HCT116 (cell line): ENCODE measurements around the gene RNF128. TPM values are rescaled to one million over a fixed set of nuclear protein-coding genes. Genes with fewer than 3 reads are reported as not detected.
A peak's percentile ranks its signal among the peaks of the same experiment; 100 is the strongest.

Experiments used
- ATAC-seq: fragments of 200-7000 bp; cut with Tn5 transposase; 2 replicates; pipeline ENCODE4 v1.9.1; 2020; ENCODE audit warnings: mild to moderate bottlenecking, moderate library complexity
- BruUV-seq: library from RNA; stranded (reverse); fragments of 400-500 nt; replicated peaks from 2 replicates; lab custom pipeline; 2021; lab: Mats Ljungman, UMichigan
- CTCF ChIA-PET: fragments of 300-600 bp; sonication (Branson Sonifier 250); formaldehyde crosslinking; loops from one replicate; lab custom pipeline; 2021; ENCODE audit warnings: antibody characterized with exemption; lab: Charles Lee
- POLR2A ChIA-PET: fragments of 300-600, 350-600 bp; sonication (Branson Sonifier 250); formaldehyde crosslinking; loops from one replicate; lab custom pipeline; 2021; ENCODE audit warnings: antibody characterized with exemption; lab: Charles Lee
- RAD21 ChIA-PET, 2 experiments: fragments of 300-600 bp; sonication (Branson Sonifier 250); formaldehyde crosslinking; loops; one replicate each; lab custom pipeline; 2023; ENCODE audit warnings: low total read pairs in 2 of 2; ENCODE audit not compliant: uncharacterized antibody in 2 of 2, unreplicated experiment in 2 of 2, low non-redundant PET in 1 of 2; lab: Charles Lee
- DNase-seq: peaks from one replicate; pipeline ENCODE4 v3.0.0-alpha.2; 2010; ENCODE audit warnings: low read depth, low spot score
- H2AFZ ChIP-seq: fragments of 200-600 bp; shearing (Covaris generic), sonication (generic); 2 replicates; pipeline ENCODE4 v1.6.1; 2017; ENCODE audit warnings: low read depth, mixed run types, mixed read lengths, antibody characterized with exemption, low read length; ENCODE audit not compliant: poor library complexity, severe bottlenecking
- H3K27ac ChIP-seq: 2 replicates; pipeline ENCODE4 v1.5.1; 2012; ENCODE audit warnings: low read depth, low read length
- H3K27me3 ChIP-seq: fragments of 200-600 bp; sonication (generic); 2 replicates; pipeline ENCODE4 v1.6.1; 2016; ENCODE audit warnings: mixed run types, low read length, mixed read lengths; ENCODE audit not compliant: insufficient read depth
- H3K36me3 ChIP-seq, 2 experiments: fragments of 200-500 bp in 1 of 2; fragments of 200-600 bp in 1 of 2; sonication (Bioruptor generic) in 1 of 2; sonication (generic) in 1 of 2; 2 replicates each; pipeline versions ENCODE4 v1.5.1 to v1.6.1; 2014 to 2016; ENCODE audit warnings: low read length in 2 of 2, inconsistent platforms in 1 of 2, mixed read lengths in 1 of 2, mixed run types in 1 of 2; ENCODE audit not compliant: insufficient read depth in 2 of 2, control insufficient read depth in 1 of 2
- H3K4me1 ChIP-seq, 2 experiments: fragments of 200-600 bp in 1 of 2; sonication (generic) in 1 of 2; 2 replicates each; pipeline versions ENCODE4 v1.5.1 to v1.6.1; 2012 to 2017; ENCODE audit warnings: low read length in 2 of 2, inconsistent platforms in 1 of 2, mild to moderate bottlenecking in 1 of 2, mixed read lengths in 1 of 2, mixed run types in 1 of 2, moderate library complexity in 1 of 2; ENCODE audit not compliant: insufficient read depth in 2 of 2, control insufficient read depth in 1 of 2
- H3K4me2 ChIP-seq: fragments of 200-600 bp; sonication (generic); 2 replicates; pipeline ENCODE4 v1.6.1; 2017; ENCODE audit warnings: mixed run types, low read length, mixed read lengths
- H3K4me3 ChIP-seq, 2 experiments: fragments of 200-600 bp in 1 of 2; sonication (generic) in 1 of 2; replicated peaks in 1 of 2; 2 replicates each; pipeline ENCODE4 v1.5.1; 2011 to 2016; ENCODE audit warnings: low read length in 2 of 2, control low read depth in 1 of 2, low read depth in 1 of 2, mild to moderate bottlenecking in 1 of 2, mixed read lengths in 1 of 2, mixed run types in 1 of 2
- H3K79me2 ChIP-seq: fragments of 200-600 bp; sonication (generic); 2 replicates; pipeline ENCODE4 v1.6.1; 2017; ENCODE audit warnings: mild to moderate bottlenecking, mixed run types, low read length, moderate library complexity, mixed read lengths; ENCODE audit not compliant: insufficient read depth
- H3K9ac ChIP-seq: fragments of 200-600 bp; sonication (generic); 2 replicates; pipeline ENCODE4 v1.6.1; 2016; ENCODE audit warnings: low read length, mixed read lengths
- H3K9me2 ChIP-seq: fragments of 200-600 bp; sonication (generic), shearing (Covaris generic); 2 replicates; pipeline ENCODE4 v1.6.1; 2017; ENCODE audit warnings: mixed run types, mild to moderate bottlenecking, moderate library complexity; ENCODE audit not compliant: insufficient read depth
- H3K9me3 ChIP-seq, 2 experiments: fragments of 200-500 bp in 1 of 2; fragments of 200-600 bp in 1 of 2; sonication (Bioruptor generic) in 1 of 2; sonication (generic) in 1 of 2; 2 replicates each; pipeline ENCODE4 v1.6.1; 2014 to 2017; ENCODE audit warnings: low read length in 2 of 2, mixed read lengths in 2 of 2, inconsistent platforms in 1 of 2, low read depth in 1 of 2, mild to moderate bottlenecking in 1 of 2, mixed run types in 1 of 2, moderate library complexity in 1 of 2; ENCODE audit not compliant: control insufficient read depth in 1 of 2, insufficient read depth in 1 of 2
- H4K20me1 ChIP-seq: fragments of 200-600 bp; sonication (generic), shearing (Covaris generic); 2 replicates; pipeline ENCODE4 v1.6.1; 2017; ENCODE audit warnings: mixed run types, mild to moderate bottlenecking, moderate library complexity; ENCODE audit not compliant: insufficient read depth
- ATF3 ChIP-seq: IDR thresholded peaks from 2 replicates; pipeline ENCODE4 v1.6.1; 2012
- CEBPB ChIP-seq: IDR thresholded peaks from 2 replicates; pipeline ENCODE4 v1.6.1; 2012; ENCODE audit warnings: low read depth
- EGR1 ChIP-seq: IDR thresholded peaks from 2 replicates; pipeline ENCODE4 v1.6.1; 2012; ENCODE audit warnings: low read depth
- ELF1 ChIP-seq: IDR thresholded peaks from 2 replicates; pipeline ENCODE4 v1.6.1; 2012; ENCODE audit warnings: low read depth, borderline replicate concordance
- EZH2 ChIP-seq: fragments of 200-600 bp; sonication (generic); IDR thresholded peaks from 2 replicates; pipeline ENCODE4 v1.6.1; 2017; ENCODE audit warnings: antibody characterized with exemption, mixed run types
- EZH2phosphoT487 ChIP-seq: fragments of 200-600 bp; IDR thresholded peaks from 2 replicates; pipeline ENCODE4 v1.6.1; 2018; ENCODE audit warnings: antibody characterized with exemption, borderline replicate concordance
- JUND ChIP-seq: IDR thresholded peaks from 2 replicates; pipeline ENCODE4 v1.6.1; 2012
- POLR2A ChIP-seq: IDR thresholded peaks from 2 replicates; pipeline ENCODE4 v1.7.0; 2011; ENCODE audit warnings: borderline replicate concordance; ENCODE audit not compliant: insufficient read depth, insufficient read length; ENCODE audit errors: extremely low read depth
- POLR2AphosphoS5 ChIP-seq: IDR thresholded peaks from 2 replicates; pipeline ENCODE4 v1.6.1; 2011; ENCODE audit warnings: mild to moderate bottlenecking, low read depth, low read length, moderate library complexity
- RAD21 ChIP-seq: IDR thresholded peaks from 2 replicates; pipeline ENCODE4 v1.6.1; 2012; ENCODE audit warnings: low read depth, mild to moderate bottlenecking
- SIN3A ChIP-seq: IDR thresholded peaks from 2 replicates; pipeline ENCODE4 v1.6.1; 2012; ENCODE audit warnings: low read depth
- SP1 ChIP-seq: IDR thresholded peaks from 2 replicates; pipeline ENCODE4 v1.6.1; 2012; ENCODE audit warnings: low read depth
- TCF7L2 ChIP-seq: IDR thresholded peaks from 2 replicates; pipeline ENCODE4 v1.7.0; 2011; ENCODE audit warnings: borderline replicate concordance, inconsistent platforms; ENCODE audit not compliant: insufficient read depth, insufficient read length; ENCODE audit errors: extremely low read depth
- YY1 ChIP-seq: IDR thresholded peaks from 2 replicates; pipeline ENCODE4 v1.6.1; 2011; ENCODE audit warnings: low read length, low read depth, moderate library complexity, mild to moderate bottlenecking; ENCODE audit not compliant: insufficient replicate concordance; ENCODE audit errors: extremely low read depth
- ZBTB33 ChIP-seq: IDR thresholded peaks from 2 replicates; pipeline ENCODE4 v1.6.1; 2011; ENCODE audit warnings: mild to moderate bottlenecking, low read length, moderate library complexity; ENCODE audit not compliant: insufficient replicate concordance; ENCODE audit errors: extremely low read depth
- ZFX ChIP-seq: fragments of 450-650 bp; IDR thresholded peaks from 2 replicates; pipeline ENCODE4 v1.6.1; 2017
- ZNF274 ChIP-seq: fragments of 200-500 bp; sonication (Bioruptor generic); IDR thresholded peaks from 2 replicates; pipeline ENCODE4 v1.6.1; 2014; ENCODE audit warnings: mild to moderate bottlenecking, low read depth, low read length, inconsistent platforms
- intact Hi-C: fragments of 100-400 bp; cut with micrococcal nuclease; formaldehyde crosslinking; loops from 2 replicates; pipeline ENCODE4 v1.10.0; 2022
- total RNA-seq: library from RNA; stranded (reverse); gene quantifications from one replicate; pipeline ENCODE4 v1.2.1, GENCODE V29; 2021; ENCODE audit not compliant: unreplicated experiment
- TF ChIP-seq, protein P1 (sequence below): IDR thresholded peaks from 2 replicates; pipeline ENCODE4 v1.6.1; 2012
- TF ChIP-seq, protein P2 (sequence below), 3 experiments: fragments of 200-600 bp in 1 of 3; sonication (generic) in 1 of 3; IDR thresholded peaks in 2 of 3; conservative IDR thresholded peaks in 1 of 3; 2 replicates each; pipeline ENCODE4 v1.5.1; 2012 to 2017; ENCODE audit warnings: low read depth in 2 of 3, low read length in 2 of 3, antibody characterized with exemption in 1 of 3, borderline replicate concordance in 1 of 3, control low read depth in 1 of 3, mild to moderate bottlenecking in 1 of 3, mixed read lengths in 1 of 3, mixed run types in 1 of 3, moderate library complexity in 1 of 3; ENCODE audit not compliant: insufficient read depth in 1 of 3

The RNF128 gene
- total RNA-seq, 1 experiment from 2014 or later: 5.8 TPM

GRCh38 chrX:106802063-106802387, 75.5 kb downstream of the RNF128 start (continued):
- TF ChIP-seq YY1 (no peak), ZBTB33 (no peak), RAD21 (no peak), EZH2 (no peak), SP1 (no peak), CEBPB (no peak), JUND (no peak), EGR1 (no peak), EZH2phosphoT487 (no peak), POLR2AphosphoS5 (no peak), ZFX (no peak)

- intact Hi-C loops: no loop called here
- ATAC-seq (peak; percentile 97), DNase-seq (peak; percentile 86)
- peak; percentile 53; the same call in 1 of the 2 replicates for TF ChIP-seq ELF1
- no peak for TF ChIP-seq ATF3
- TF ChIP-seq TCF7L2: peak; percentile 19
- TF ChIP-seq, protein P1, sequence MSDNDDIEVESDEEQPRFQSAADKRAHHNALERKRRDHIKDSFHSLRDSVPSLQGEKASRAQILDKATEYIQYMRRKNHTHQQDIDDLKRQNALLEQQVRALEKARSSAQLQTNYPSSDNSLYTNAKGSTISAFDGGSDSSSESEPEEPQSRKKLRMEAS: no peak
- TF ChIP-seq SP1: peak; percentile 38
- TF ChIP-seq, protein P2, sequence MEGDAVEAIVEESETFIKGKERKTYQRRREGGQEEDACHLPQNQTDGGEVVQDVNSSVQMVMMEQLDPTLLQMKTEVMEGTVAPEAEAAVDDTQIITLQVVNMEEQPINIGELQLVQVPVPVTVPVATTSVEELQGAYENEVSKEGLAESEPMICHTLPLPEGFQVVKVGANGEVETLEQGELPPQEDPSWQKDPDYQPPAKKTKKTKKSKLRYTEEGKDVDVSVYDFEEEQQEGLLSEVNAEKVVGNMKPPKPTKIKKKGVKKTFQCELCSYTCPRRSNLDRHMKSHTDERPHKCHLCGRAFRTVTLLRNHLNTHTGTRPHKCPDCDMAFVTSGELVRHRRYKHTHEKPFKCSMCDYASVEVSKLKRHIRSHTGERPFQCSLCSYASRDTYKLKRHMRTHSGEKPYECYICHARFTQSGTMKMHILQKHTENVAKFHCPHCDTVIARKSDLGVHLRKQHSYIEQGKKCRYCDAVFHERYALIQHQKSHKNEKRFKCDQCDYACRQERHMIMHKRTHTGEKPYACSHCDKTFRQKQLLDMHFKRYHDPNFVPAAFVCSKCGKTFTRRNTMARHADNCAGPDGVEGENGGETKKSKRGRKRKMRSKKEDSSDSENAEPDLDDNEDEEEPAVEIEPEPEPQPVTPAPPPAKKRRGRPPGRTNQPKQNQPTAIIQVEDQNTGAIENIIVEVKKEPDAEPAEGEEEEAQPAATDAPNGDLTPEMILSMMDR (IDR thresholded peaks at IDR 0.05 in 2 of 3, conservative IDR thresholded peaks at IDR 0.05 in 1 of 3; ENCODE audit: borderline replicate concordance in 1 of 3, insufficient read depth in 1 of 3, low read depth in 2 of 3, low read length in 2 of 3): no peak
- TF ChIP-seq ZNF274: no peak
- no peak for TF ChIP-seq JUND
- peak; percentile 78 for TF ChIP-seq POLR2AphosphoS5
- no peak for TF ChIP-seq POLR2A
- TF ChIP-seq SIN3A: no peak
- TF ChIP-seq EZH2: no peak
- Histone ChIP-seq H3K4me3 (peak within 1 kb of the TSS; percentile 65 to 70), H2AFZ (peak within 1 kb of the TSS; percentile 96), H3K9ac (peak within 1 kb of the TSS; percentile 65), H3K4me1 (peaks cover 0 to 13% of the 10 kb centered on the region in 2 experiments; a peak in 2 of 4 replicates), H3K4me2 (peak within 1 kb of the TSS; percentile 84), H3K27me3 (no peaks in the 10 kb centered on the region), H3K36me3 (no peaks in the 10 kb centered on the region), H3K79me2 (peaks cover 5% of the 10 kb centered on the region), H3K9me2 (no peaks in the 10 kb centered on the region), H4K20me1 (no peaks in the 10 kb centered on the region), H3K9me3 (no peaks in the 10 kb centered on the region), H3K27ac (peak within 1 kb of the TSS; percentile 59)
- ChIA-PET POLR2A (no interaction called here), RAD21 (no interaction called here), CTCF (no interaction called here)
- BruUV-seq: TSS peak; percentile 72
Measured at GRCh38 chrX:106802388-106803275, 76.1 kb downstream of the RNF128 start, which contains the start of gene TBC1D8B. Gene TBC1D8B, plus strand, starts transcription at chrX:106802673. Its CDS starts 181 bp downstream, at chrX:106802854.
